ENCODE data around the gene NTSR1. TPM values are rescaled to one million over a fixed set of nuclear protein-coding genes. Genes with fewer than 3 reads are reported as not detected.

NTSR1 gene
- total and polyA plus RNA-seq, 2 of the 13 experiments (the other 11 are each of a cell fraction or from before 2014, with no cell fraction given) = 0.09 to 0.12 TPM

GRCh38 chr20:62772619-62772989 is 64.0 kb downstream of the NTSR1 start:
- no peak overlapping the region for H3K4me3 ChIP-seq (replicated peaks in 1 of 3; ENCODE audit: insufficient read depth in 1 of 3, low read depth in 2 of 3, low read length in 3 of 3)
- H3K36me3 ChIP-seq (replicated peaks in 1 of 2; ENCODE audit: control insufficient read depth in 1 of 2, insufficient read depth in 2 of 2, low read length in 2 of 2) = no peaks in the 10 kb centered on the region
- TF ChIP-seq ZMYM4 (CRISPR knock-in tag; IDR thresholded peaks at IDR 0.05) = no peak
- 0 out of 2 replicates have a peak, but pooled peaks cover 3% of the 10 kb centered on the region for H4K20me1 ChIP-seq (ENCODE audit: insufficient read depth, low read length)
- 10% methylated on average over 10 of the region's 11 CpGs for WGBS (ENCODE audit: low lambda C conversion rate)
- no TSS peak for BruUV-seq (replicated peaks)
- peaks cover 52 to 90% of the 10 kb centered on the region in 2 experiments for H3K27me3 ChIP-seq (ENCODE audit: control insufficient read depth in 1 of 2, insufficient read depth in 2 of 2, low read length in 2 of 2)
- DNase-seq (ENCODE audit: low spot score) = no peak
- H3K9me3 ChIP-seq (ENCODE audit: low read length) = no peaks in the 10 kb centered on the region
- ChIA-PET CTCF (ENCODE audit: low intra/inter-chr PET ratio, low total read pairs) (no interaction called here), POLR2A (no interaction called here)
- H3K27ac ChIP-seq (ENCODE audit: extremely low read length, insufficient read depth, low read length) = no peak overlapping the region
- no peak overlapping the region for H3K4me2 ChIP-seq (ENCODE audit: low read depth, low read length)
- peaks cover 13% of the 10 kb centered on the region for H3K4me1 ChIP-seq (ENCODE audit: insufficient read depth, low read length)
- no peak for ATAC-seq
- H2AFZ ChIP-seq (ENCODE audit: low read length) = no peak overlapping the region
- no peak for FAIRE-seq
- intact Hi-C loops (cut with micrococcal nuclease; ENCODE audit: unreplicated experiment) = no loop called here
- H3K9ac ChIP-seq (ENCODE audit: insufficient read depth, low read depth, low read length) = no peak overlapping the region
- in situ Hi-C loops (cut with HindIII; ENCODE audit: extremely low pct_ligation_motif_present, low pct_unique_long_range_greater_than_20kb) = loop anchor here (10.0 kb wide), 1 partner anchor 88 kb away; no protein-coding TSS in a partner anchor
- H3K79me2 ChIP-seq (ENCODE audit: insufficient read depth, low read length) = no peaks in the 10 kb centered on the region

- 0 out of 2 replicates have a peak, but pooled peaks cover 3% of the 10 kb centered on the region for H4K20me1 ChIP-seq (ENCODE audit: insufficient read depth, low read length)
- 12% methylated on average over 16 of the region's 19 CpGs for WGBS (ENCODE audit: low lambda C conversion rate)
- no peaks in the 10 kb centered on the region for H3K9me3 ChIP-seq (ENCODE audit: low read length)
- ATAC-seq (no peak), DNase-seq (ENCODE audit: low spot score) (no peak), FAIRE-seq (no peak)
- in situ Hi-C loops (cut with HindIII; ENCODE audit: extremely low pct_ligation_motif_present, low pct_unique_long_range_greater_than_20kb) = loop anchor here (10.0 kb wide), 1 partner anchor 88 kb away; no protein-coding TSS in a partner anchor
- no peak overlapping the region for H3K9ac ChIP-seq (ENCODE audit: insufficient read depth, low read depth, low read length)
- no peaks in the 10 kb centered on the region for H3K79me2 ChIP-seq (ENCODE audit: insufficient read depth, low read length)
- no peak overlapping the region for H3K27ac ChIP-seq (ENCODE audit: extremely low read length, insufficient read depth, low read length)
- H2AFZ ChIP-seq (ENCODE audit: low read length) = no peak overlapping the region
- H3K4me1 ChIP-seq (ENCODE audit: insufficient read depth, low read length) = peaks cover 13% of the 10 kb centered on the region
- no peaks in the 10 kb centered on the region for H3K36me3 ChIP-seq (replicated peaks in 1 of 2; ENCODE audit: control insufficient read depth in 1 of 2, insufficient read depth in 2 of 2, low read length in 2 of 2)
- intact Hi-C loops (cut with micrococcal nuclease; ENCODE audit: unreplicated experiment) = no loop called here
- H3K27me3 ChIP-seq (ENCODE audit: control insufficient read depth in 1 of 2, insufficient read depth in 2 of 2, low read length in 2 of 2) = peaks cover 50 to 84% of the 10 kb centered on the region in 2 experiments
- H3K4me3 ChIP-seq (replicated peaks in 1 of 3; ENCODE audit: insufficient read depth in 1 of 3, low read depth in 2 of 3, low read length in 3 of 3) = no peak overlapping the region
- H3K4me2 ChIP-seq (ENCODE audit: low read depth, low read length) = no peak overlapping the region
- TF ChIP-seq NCOA1 (CRISPR knock-in tag; IDR thresholded peaks at IDR 0.05) (no peak), DMAP1 (CRISPR knock-in tag; IDR thresholded peaks at IDR 0.05) (no peak), ELF1 (CRISPR knock-in tag; IDR thresholded peaks at IDR 0.05) (no peak), HMGA1 (CRISPR knock-in tag; conservative IDR thresholded peaks at IDR 0.05) (no peak), IRX3 (CRISPR knock-in tag; IDR thresholded peaks at IDR 0.05; ENCODE audit: borderline replicate concordance, low read depth) (no peak), HNRNPH1 (optimal IDR thresholded peaks at IDR 0.05; ENCODE audit: low read depth, low read length) (no peak), ZNF263 (CRISPR knock-in tag; IDR thresholded peaks at IDR 0.05) (no peak), ATF1 (CRISPR knock-in tag; IDR thresholded peaks at IDR 0.05) (no peak), PBX2 (CRISPR knock-in tag; IDR thresholded peaks at IDR 0.05) (no peak)
- CTCF ChIA-PET (ENCODE audit: low intra/inter-chr PET ratio, low total read pairs) = no interaction called here
- POLR2A ChIA-PET = no interaction called here
- no TSS peak for BruUV-seq (replicated peaks)
These were observed 64.6 kb downstream of the NTSR1 start for GRCh38 chr20:62772990-62773844.
